H9 (cell line): Measurements from ENCODE around the gene ARHGAP10. TPM values are rescaled to one million over a fixed set of nuclear protein-coding genes. Genes with fewer than 3 reads are reported as not detected.

Experiments used
- DNase-seq: peaks from one replicate; pipeline ENCODE4 v3.0.0-alpha.2; 2017
- H2AFZ ChIP-seq: one replicate; pipeline ENCODE4 v1.6.1; 2013; ENCODE audit warnings: mild to moderate bottlenecking, low read length, control low read depth, moderate library complexity
- H2AK5ac ChIP-seq: 2 replicates; pipeline ENCODE4 v1.6.1; 2013; ENCODE audit warnings: low read length, control low read depth, mixed read lengths; ENCODE audit not compliant: insufficient read length
- H2BK120ac ChIP-seq: one replicate; pipeline ENCODE4 v1.6.1; 2013; ENCODE audit warnings: low read depth, mild to moderate bottlenecking, low read length, control low read depth, inconsistent platforms; ENCODE audit not compliant: poor library complexity, severe bottlenecking
- H2BK12ac ChIP-seq: 2 replicates; pipeline ENCODE4 v1.6.1; 2013; ENCODE audit warnings: low read length, control low read depth, mixed read lengths, low read depth; ENCODE audit not compliant: insufficient read length
- H2BK15ac ChIP-seq: 2 replicates; pipeline ENCODE4 v1.6.1; 2013; ENCODE audit warnings: low read depth, low read length, control low read depth
- H2BK20ac ChIP-seq: one replicate; pipeline ENCODE4 v1.6.1; 2013; ENCODE audit warnings: low read depth, mild to moderate bottlenecking, low read length, control low read depth, inconsistent platforms; ENCODE audit not compliant: poor library complexity, severe bottlenecking
- H2BK5ac ChIP-seq: 2 replicates; pipeline ENCODE4 v1.6.1; 2013; ENCODE audit warnings: low read length, control low read depth, mixed read lengths; ENCODE audit not compliant: insufficient read length
- H3K14ac ChIP-seq: 2 replicates; pipeline ENCODE4 v1.6.1; 2013; ENCODE audit warnings: low read length, control low read depth; ENCODE audit not compliant: insufficient read depth
- H3K18ac ChIP-seq: 2 replicates; pipeline ENCODE4 v1.6.1; 2013; ENCODE audit warnings: low read depth, mild to moderate bottlenecking, mixed read lengths, low read length, control low read depth; ENCODE audit not compliant: insufficient read length
- H3K23ac ChIP-seq: 2 replicates; pipeline ENCODE4 v1.6.1; 2013; ENCODE audit warnings: low read length, control low read depth, mixed read lengths, low read depth; ENCODE audit not compliant: insufficient read length
- H3K23me2 ChIP-seq: 2 replicates; pipeline ENCODE4 v1.6.1; 2013; ENCODE audit warnings: low read depth, mild to moderate bottlenecking, mixed read lengths, low read length, control low read depth; ENCODE audit not compliant: insufficient read length, poor library complexity, severe bottlenecking
- H3K27ac ChIP-seq: 2 replicates; pipeline ENCODE4 v1.5.1; 2013; ENCODE audit warnings: low read length, control low read depth, mixed read lengths, low read depth; ENCODE audit not compliant: insufficient read length
- H3K27me3 ChIP-seq: 2 replicates; pipeline ENCODE4 v1.6.1; 2013; ENCODE audit warnings: low read length, control low read depth, inconsistent platforms; ENCODE audit not compliant: insufficient read depth
- H3K4ac ChIP-seq: 2 replicates; pipeline ENCODE4 v1.6.1; 2013; ENCODE audit warnings: low read depth, mild to moderate bottlenecking, control low read depth, inconsistent platforms, low read length, moderate library complexity
- H3K4me1 ChIP-seq: 2 replicates; pipeline ENCODE4 v1.6.1; 2013; ENCODE audit warnings: low read length, control low read depth, inconsistent platforms; ENCODE audit not compliant: insufficient read depth
- H3K4me2 ChIP-seq: 2 replicates; pipeline ENCODE4 v1.6.1; 2013; ENCODE audit warnings: low read length, control low read depth, mixed read lengths; ENCODE audit not compliant: insufficient read length, insufficient read depth
- H3K56ac ChIP-seq: 2 replicates; pipeline ENCODE4 v1.6.1; 2013; ENCODE audit warnings: low read depth, mild to moderate bottlenecking, mixed read lengths, low read length, control low read depth; ENCODE audit not compliant: insufficient read length
- H3K79me1 ChIP-seq: 2 replicates; pipeline ENCODE4 v1.6.1; 2013; ENCODE audit warnings: low read depth, mild to moderate bottlenecking, moderate library complexity, low read length, control low read depth, inconsistent platforms; ENCODE audit not compliant: insufficient read depth, poor library complexity, severe bottlenecking
- H3K79me2 ChIP-seq: 2 replicates; pipeline ENCODE4 v1.6.1; 2013; ENCODE audit warnings: low read length, control low read depth, inconsistent platforms; ENCODE audit not compliant: insufficient read depth
- H3K9ac ChIP-seq: 2 replicates; pipeline ENCODE4 v1.6.1; 2013; ENCODE audit warnings: low read length, control low read depth, mixed read lengths; ENCODE audit not compliant: insufficient read length; ENCODE audit errors: extremely low read depth
- H3K9me3 ChIP-seq: one replicate; pipeline ENCODE4 v1.6.1; 2013; ENCODE audit warnings: low read depth, low read length, inconsistent platforms; ENCODE audit not compliant: control insufficient read depth
- H3T11ph ChIP-seq: one replicate; pipeline ENCODE4 v1.6.1; 2013; ENCODE audit warnings: mild to moderate bottlenecking, low read length, control low read depth, inconsistent platforms
- H4K20me1 ChIP-seq: one replicate; pipeline ENCODE4 v1.6.1; 2013; ENCODE audit not compliant: control insufficient read depth, insufficient read length, insufficient read depth
- H4K5ac ChIP-seq: 2 replicates; pipeline ENCODE4 v1.6.1; 2013; ENCODE audit warnings: low read depth, mild to moderate bottlenecking, mixed read lengths, low read length, control low read depth; ENCODE audit not compliant: insufficient read length
- H4K8ac ChIP-seq: replicated peaks from 2 replicates; pipeline ENCODE4 v1.6.1; 2013; ENCODE audit warnings: low read length, control low read depth, mixed read lengths, low read depth; ENCODE audit not compliant: insufficient read length
- H4K91ac ChIP-seq: 2 replicates; pipeline ENCODE4 v1.6.1; 2013; ENCODE audit warnings: low read depth, mild to moderate bottlenecking, moderate library complexity, mixed read lengths, low read length, control low read depth; ENCODE audit not compliant: insufficient read length
- H3K27ac Mint-ChIP-seq, 3 experiments: 2 replicates in 2 of 3; 3 replicates in 1 of 3; pipeline ENCODE4 v1.8.0; 2020 to 2021; ENCODE audit warnings: mixed read lengths in 3 of 3, mild to moderate bottlenecking in 1 of 3, moderate library complexity in 1 of 3
- H3K27me3 Mint-ChIP-seq: 2 replicates; pipeline ENCODE4 v1.8.0; 2021; ENCODE audit warnings: low read depth, mild to moderate bottlenecking, moderate library complexity, mixed read lengths
- H3K36me3 Mint-ChIP-seq, 3 experiments: 2 replicates in 2 of 3; 3 replicates in 1 of 3; pipeline ENCODE4 v1.8.0; 2020 to 2021; ENCODE audit warnings: low read depth in 3 of 3, mixed read lengths in 3 of 3; ENCODE audit not compliant: insufficient read depth in 1 of 3
- H3K4me1 Mint-ChIP-seq, 2 experiments: 2 replicates each; pipeline ENCODE4 v1.8.0; 2020; ENCODE audit warnings: mixed read lengths in 2 of 2
- H3K4me3 Mint-ChIP-seq, 2 experiments: 2 replicates in 1 of 2; 3 replicates in 1 of 2; pipeline ENCODE4 v1.8.0; 2020 to 2021; ENCODE audit warnings: mild to moderate bottlenecking in 2 of 2, mixed read lengths in 2 of 2, moderate library complexity in 1 of 2
- H3K9me3 Mint-ChIP-seq, 2 experiments: 2 replicates in 1 of 2; 3 replicates in 1 of 2; pipeline ENCODE4 v1.8.0; 2020; ENCODE audit warnings: mild to moderate bottlenecking in 2 of 2, mixed read lengths in 2 of 2, moderate library complexity in 1 of 2
- CTCF ChIP-seq: fragments of 200-600 bp; sonication (generic); conservative IDR thresholded peaks from 3 replicates; pipeline ENCODE4 v1.8.0; 2021; ENCODE audit warnings: antibody characterized with exemption, mild to moderate bottlenecking
- WGBS: extraction: QIAGEN DNeasy Blood & Tissue Kit; methylation state at CpG from one replicate; pipeline ENCODE4 v1.1.7; 2013; ENCODE audit warnings: missing lambda C conversion rate, low lambda C conversion rate, mixed read lengths; ENCODE audit not compliant: insufficient read length; ENCODE audit errors: extremely low coverage; 5-methylcytosine and 5-hydroxymethylcytosine counted together
- total RNA-seq: library from RNA; stranded (reverse); gene quantifications from 2 replicates; pipeline ENCODE4 v1.2.1, GENCODE V29; 2021

The ARHGAP10 gene
- total RNA-seq, 1 experiment from 2014 or later, result 7.8 TPM

- H3K79me1 ChIP-seq, result no peaks in the 10 kb centered on the region
- no peak overlapping the region for H2BK120ac ChIP-seq
- H3K9ac ChIP-seq, result no peak overlapping the region
- H3K27me3 Mint-ChIP-seq, result no peaks in the 10 kb centered on the region
- no peak overlapping the region for H3T11ph ChIP-seq
- no peak overlapping the region for H2BK5ac ChIP-seq
- no peaks in the 10 kb centered on the region for H3K79me2 ChIP-seq
- H2AK5ac ChIP-seq, result no peak overlapping the region
- no peak overlapping the region for H3K23ac ChIP-seq
- no peak for DNase-seq
- no peaks in the 10 kb centered on the region; a peak in 2 of 7 replicates for H3K36me3 Mint-ChIP-seq
- peaks cover 18 to 21% of the 10 kb centered on the region in 2 experiments for H3K4me1 Mint-ChIP-seq
- H3K4me3 Mint-ChIP-seq, result no peak overlapping the region
- no peaks in the 10 kb centered on the region for H4K20me1 ChIP-seq
- no peak overlapping the region for H2AFZ ChIP-seq
- peaks cover 0 to 2% of the 10 kb centered on the region in 2 experiments; a peak in 2 of 5 replicates for H3K9me3 Mint-ChIP-seq
- H3K4ac ChIP-seq, result no peak overlapping the region
- H3K4me2 ChIP-seq, result no peak overlapping the region
- no peaks in the 10 kb centered on the region for H3K4me1 ChIP-seq
- H4K8ac ChIP-seq, result no peak overlapping the region
- no CpG with 5 or more reads among the region's 2 CpGs for WGBS
- no peak overlapping the region for H2BK20ac ChIP-seq
- TF ChIP-seq CTCF, result no peak
- no peak overlapping the region for H4K91ac ChIP-seq
- H2BK15ac ChIP-seq, result no peak overlapping the region
- H3K23me2 ChIP-seq, result no peaks in the 10 kb centered on the region
- H3K14ac ChIP-seq, result no peak overlapping the region; the same call in 1 of the 2 replicates
- H2BK12ac ChIP-seq, result no peak overlapping the region
- H3K27ac Mint-ChIP-seq, result no peak overlapping the region
- no peak overlapping the region for H4K5ac ChIP-seq
- no peak overlapping the region for H3K18ac ChIP-seq
- H3K27me3 ChIP-seq, result no peaks in the 10 kb centered on the region
- H3K56ac ChIP-seq, result no peak overlapping the region
- H3K9me3 ChIP-seq, result no peaks in the 10 kb centered on the region
- no peak overlapping the region for H3K27ac ChIP-seq
These were observed 298.4 kb downstream of the ARHGAP10 start for GRCh38 chr4:148030193-148030873.
